ENCODE data around the gene CD6. TPM values are rescaled to one million over a fixed set of nuclear protein-coding genes. Genes with fewer than 3 reads are reported as not detected.
A peak's percentile ranks its signal among the peaks of the same experiment; 100 is the strongest.

The CD6 gene
- total RNA-seq, 3 donors from 2014 or later, result 2.3 to 4.3 (median 2.8) TPM

- H3K9me3 ChIP-seq, result no peaks in the 10 kb centered on the region
- DNase-seq (no peak), ATAC-seq (no peak)
- TF ChIP-seq CTCF (IDR thresholded peaks at IDR 0.05), result no peak
- no peaks in the 10 kb centered on the region for H3K36me3 ChIP-seq (ENCODE audit: low read depth)
- no peak overlapping the region for H3K4me3 ChIP-seq
- H3K4me1 ChIP-seq (ENCODE audit: low read depth), result peaks cover 3% of the 10 kb centered on the region
- intact Hi-C loops (cut with DNase I, micrococcal nuclease), result no loop called here
Observed at GRCh38 chr11:60939301-60939700, 32.2 kb upstream of the CD6 start.

DNA sequence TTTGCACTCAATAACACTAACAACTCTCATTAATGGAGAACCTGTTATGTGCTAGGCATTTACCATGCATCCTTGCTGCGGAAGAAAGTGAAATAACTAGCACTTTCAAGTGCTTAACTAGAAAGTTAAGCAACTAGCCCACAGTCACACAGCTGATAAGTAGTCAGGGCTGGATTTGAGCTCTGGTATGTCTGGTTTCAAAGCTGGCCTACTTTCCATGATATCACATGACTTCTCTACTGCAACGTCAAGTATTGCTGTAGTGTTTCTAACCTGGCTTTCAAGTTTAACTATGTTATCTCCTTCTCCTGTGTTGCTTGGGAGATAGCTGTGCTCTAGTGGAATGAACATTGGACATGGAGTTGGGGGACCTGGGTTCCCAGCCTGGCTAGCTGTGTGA, 31.6 kb upstream of the CD6 start:
- DNase-seq (no peak), ATAC-seq (no peak)
- no peak for TF ChIP-seq CTCF (IDR thresholded peaks at IDR 0.05)
- Histone ChIP-seq H3K4me1 (ENCODE audit: low read depth) (peaks cover 3% of the 10 kb centered on the region), H3K4me3 (no peak overlapping the region), H3K36me3 (ENCODE audit: low read depth) (no peaks in the 10 kb centered on the region), H3K9me3 (no peaks in the 10 kb centered on the region)
- intact Hi-C loops (cut with DNase I, micrococcal nuclease), result no loop called here

- no peak overlapping the region for H3K4me3 ChIP-seq
- ATAC-seq (no peak), DNase-seq (no peak)
- H3K9me3 ChIP-seq, result no peaks in the 10 kb centered on the region
- no peaks in the 10 kb centered on the region for H3K36me3 ChIP-seq (ENCODE audit: low read depth)
- H3K4me1 ChIP-seq (ENCODE audit: low read depth), result peaks cover 3% of the 10 kb centered on the region
- intact Hi-C loops (cut with DNase I, micrococcal nuclease), result no loop called here
- no peak for TF ChIP-seq CTCF (IDR thresholded peaks at IDR 0.05)
Observed at GRCh38 chr11:60941371-60942119, 29.9 kb upstream of the CD6 start.

DNA sequence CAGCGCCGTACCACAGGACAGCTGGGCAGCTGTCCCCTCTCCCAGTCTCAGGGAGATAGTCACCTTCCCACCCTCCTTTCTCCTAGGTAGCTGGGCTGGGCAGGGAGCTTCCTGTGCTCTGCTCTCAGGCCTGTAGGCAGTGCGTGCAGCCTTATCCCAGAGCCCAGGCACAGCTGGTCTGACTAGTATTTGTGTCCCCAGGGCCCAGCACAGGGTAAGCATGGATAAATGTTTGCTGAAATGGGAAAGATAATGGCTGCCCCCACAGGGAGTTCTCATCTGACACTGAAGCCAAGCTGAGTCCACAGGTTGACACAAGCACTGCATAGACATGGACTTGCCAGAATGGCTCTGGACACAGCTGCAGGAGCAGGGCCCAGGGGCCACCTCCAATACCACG, 29.3 kb upstream of the CD6 start:
- Histone ChIP-seq H3K4me3 (no peak overlapping the region), H3K36me3 (ENCODE audit: low read depth) (no peaks in the 10 kb centered on the region), H3K9me3 (no peaks in the 10 kb centered on the region), H3K4me1 (ENCODE audit: low read depth) (peaks cover 3% of the 10 kb centered on the region)
- no peak for TF ChIP-seq CTCF (IDR thresholded peaks at IDR 0.05)
- DNase-seq, result no peak
- no peak for ATAC-seq
- intact Hi-C loops (cut with DNase I, micrococcal nuclease), result no loop called here

- peak; percentile 90 for ATAC-seq
- Histone ChIP-seq H3K9me3 (no peaks in the 10 kb centered on the region), H3K4me1 (ENCODE audit: low read depth) (peaks cover 3% of the 10 kb centered on the region), H3K36me3 (ENCODE audit: low read depth) (no peaks in the 10 kb centered on the region), H3K4me3 (no peak overlapping the region)
- intact Hi-C loops (cut with DNase I, micrococcal nuclease), result no loop called here
- peak in 1 of 3 donors; percentile 72 for DNase-seq
- no peak for TF ChIP-seq CTCF (IDR thresholded peaks at IDR 0.05)
Observed at GRCh38 chr11:60942970-60943565, 28.4 kb upstream of the CD6 start.
